B cell (primary cell): ENCODE data around the gene HMGN4.

ENCODE experiments used
- EZH2 ChIP-seq: IDR thresholded peaks from 2 replicates; pipeline ENCODE4 v1.6.1; 2012; ENCODE audit warnings: borderline replicate concordance, low read depth, mild to moderate bottlenecking, moderate library complexity, low read length; ENCODE audit not compliant: insufficient read depth, poor library complexity, severe bottlenecking
- TF ChIP-seq, protein P1 (sequence below): fragments of 200-600 bp; IDR thresholded peaks from one replicate; pipeline ENCODE4 v1.8.0; 2022; ENCODE audit warnings: antibody characterized with exemption, mild to moderate bottlenecking

DNA sequence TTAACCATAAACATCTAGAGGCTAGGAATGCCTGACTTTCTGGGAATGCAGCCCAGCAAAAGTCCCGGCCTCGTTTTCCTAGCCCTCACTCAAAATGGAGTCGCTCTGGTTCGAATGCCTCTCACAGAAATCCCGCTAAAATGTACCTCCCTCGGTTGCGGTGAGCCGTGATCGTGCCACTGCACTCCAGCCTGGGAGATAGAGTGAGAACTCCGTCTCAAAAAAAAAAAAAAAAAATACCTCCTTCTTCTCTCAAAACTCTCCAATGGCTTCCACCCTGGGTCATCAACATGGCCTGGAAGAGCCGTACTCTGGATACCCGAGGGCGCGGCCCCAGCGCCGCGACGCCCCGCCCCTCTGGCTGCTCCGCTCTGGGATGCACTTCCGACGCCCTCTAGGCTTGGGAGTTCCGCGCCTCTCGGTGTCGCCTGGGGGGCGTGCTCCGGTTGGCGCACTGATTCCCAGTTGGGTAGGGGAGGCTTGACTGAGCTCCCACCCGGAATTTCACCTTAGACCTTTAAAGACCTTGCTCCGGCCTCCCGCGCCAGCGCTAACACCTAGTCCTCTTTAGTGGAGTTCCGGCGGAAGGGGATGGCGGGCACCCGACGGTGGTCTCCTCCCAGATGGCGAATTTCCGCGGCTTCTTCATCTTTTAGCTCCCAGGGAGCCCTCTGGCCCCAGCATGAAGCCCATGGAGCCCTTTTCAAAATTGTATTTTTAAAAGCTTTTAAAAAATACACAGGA is 12.3 kb downstream of the HMGN4 start:
- TF ChIP-seq, protein P1, sequence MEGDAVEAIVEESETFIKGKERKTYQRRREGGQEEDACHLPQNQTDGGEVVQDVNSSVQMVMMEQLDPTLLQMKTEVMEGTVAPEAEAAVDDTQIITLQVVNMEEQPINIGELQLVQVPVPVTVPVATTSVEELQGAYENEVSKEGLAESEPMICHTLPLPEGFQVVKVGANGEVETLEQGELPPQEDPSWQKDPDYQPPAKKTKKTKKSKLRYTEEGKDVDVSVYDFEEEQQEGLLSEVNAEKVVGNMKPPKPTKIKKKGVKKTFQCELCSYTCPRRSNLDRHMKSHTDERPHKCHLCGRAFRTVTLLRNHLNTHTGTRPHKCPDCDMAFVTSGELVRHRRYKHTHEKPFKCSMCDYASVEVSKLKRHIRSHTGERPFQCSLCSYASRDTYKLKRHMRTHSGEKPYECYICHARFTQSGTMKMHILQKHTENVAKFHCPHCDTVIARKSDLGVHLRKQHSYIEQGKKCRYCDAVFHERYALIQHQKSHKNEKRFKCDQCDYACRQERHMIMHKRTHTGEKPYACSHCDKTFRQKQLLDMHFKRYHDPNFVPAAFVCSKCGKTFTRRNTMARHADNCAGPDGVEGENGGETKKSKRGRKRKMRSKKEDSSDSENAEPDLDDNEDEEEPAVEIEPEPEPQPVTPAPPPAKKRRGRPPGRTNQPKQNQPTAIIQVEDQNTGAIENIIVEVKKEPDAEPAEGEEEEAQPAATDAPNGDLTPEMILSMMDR = no peak
- TF ChIP-seq EZH2 = no peak
